HG03520 (cell line): ENCODE results near the gene DACH1.

Source experiments
- ATAC-seq: cut with Tn5 transposase; IDR thresholded peaks from one replicate; pipeline ENCODE4 v1.9.1; 2021; ENCODE audit warnings: mild to moderate bottlenecking, moderate library complexity; ENCODE audit not compliant: unreplicated experiment

DACH1 gene

GRCh38 chr13:71632721-71633120, 234.3 kb downstream of the DACH1 start:
- ATAC-seq = no peak

DNA sequence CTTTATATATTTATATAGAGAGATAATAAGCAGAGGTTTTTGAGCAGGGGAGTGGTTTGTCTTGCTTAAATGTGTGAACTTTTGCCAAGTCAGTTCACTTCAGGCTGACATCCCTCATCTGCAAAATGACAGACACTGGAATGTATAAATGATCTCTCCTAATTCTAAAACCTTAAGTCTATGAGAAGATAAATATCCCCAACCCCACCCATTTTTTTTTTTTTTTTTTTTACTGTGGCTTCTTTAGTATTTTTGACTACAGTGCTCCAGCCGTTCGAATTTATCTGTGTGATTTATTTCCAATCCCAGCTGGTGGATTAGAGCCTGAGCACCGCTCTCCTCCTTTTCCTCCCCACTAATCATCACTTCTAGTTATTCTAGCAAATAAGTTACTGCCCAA, 234.8 kb downstream of the DACH1 start:
- ATAC-seq = no peak

DNA sequence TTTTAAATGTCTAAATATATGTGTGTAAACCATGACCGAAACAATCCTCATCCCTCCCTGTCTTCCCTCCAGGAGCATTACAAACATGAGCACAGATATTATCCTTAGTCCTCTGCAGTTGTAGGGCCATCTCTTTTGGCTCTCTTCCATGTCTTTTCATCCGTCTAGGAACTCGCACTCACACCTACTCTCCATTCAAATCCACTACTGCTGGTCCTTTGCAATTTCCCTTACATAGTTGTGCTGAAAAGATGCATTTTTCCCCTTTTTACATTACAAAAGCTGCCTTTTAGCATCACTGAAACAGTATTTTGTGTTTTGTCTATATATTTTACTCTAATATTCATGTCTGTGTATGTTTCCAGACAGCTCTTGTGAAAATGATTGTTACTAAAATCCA, 237.8 kb downstream of the DACH1 start:
- no peak for ATAC-seq

DNA sequence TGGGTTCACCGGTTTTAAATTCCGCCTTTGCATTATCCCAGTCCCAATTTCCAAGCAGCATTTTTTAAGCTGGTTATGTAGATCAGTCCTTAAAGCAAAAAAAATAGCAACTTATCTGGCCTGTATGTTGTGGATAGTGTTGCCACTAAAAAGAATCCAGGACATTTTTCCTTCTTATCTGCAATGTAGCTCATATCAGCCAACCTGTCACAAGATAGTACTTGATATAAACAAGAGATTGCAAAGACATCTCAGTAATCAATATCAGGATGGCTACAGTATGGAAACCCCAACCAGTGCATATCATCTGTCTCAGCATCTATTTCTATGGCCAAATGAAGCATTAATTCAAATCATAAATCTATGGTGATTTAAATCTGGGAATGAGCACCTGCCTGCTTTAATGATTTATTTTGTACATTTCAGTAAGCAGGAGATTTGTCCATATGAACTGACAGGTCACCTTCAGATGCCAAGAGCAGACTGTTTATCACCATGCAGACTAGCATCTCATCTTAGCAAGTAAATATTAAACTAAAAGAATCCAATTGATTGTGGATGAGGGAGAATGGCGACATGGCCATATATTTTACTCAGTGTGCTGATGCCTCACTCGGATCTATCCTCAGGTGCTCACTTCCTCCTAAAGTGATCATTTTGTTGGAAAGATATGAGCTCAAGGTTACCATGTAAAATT, 240.4 kb downstream of the DACH1 start:
- ATAC-seq = no peak

- ATAC-seq = no peak
Measured at GRCh38 chr13:71625694-71626093, 241.3 kb downstream of the DACH1 start.

- no peak for ATAC-seq
Measured at GRCh38 chr13:71624653-71625600, 242.1 kb downstream of the DACH1 start.

- ATAC-seq = no peak
Measured at GRCh38 chr13:71621174-71622124, 245.6 kb downstream of the DACH1 start.

- no peak for ATAC-seq
Measured at GRCh38 chr13:71619096-71619495, 247.9 kb downstream of the DACH1 start.

DNA sequence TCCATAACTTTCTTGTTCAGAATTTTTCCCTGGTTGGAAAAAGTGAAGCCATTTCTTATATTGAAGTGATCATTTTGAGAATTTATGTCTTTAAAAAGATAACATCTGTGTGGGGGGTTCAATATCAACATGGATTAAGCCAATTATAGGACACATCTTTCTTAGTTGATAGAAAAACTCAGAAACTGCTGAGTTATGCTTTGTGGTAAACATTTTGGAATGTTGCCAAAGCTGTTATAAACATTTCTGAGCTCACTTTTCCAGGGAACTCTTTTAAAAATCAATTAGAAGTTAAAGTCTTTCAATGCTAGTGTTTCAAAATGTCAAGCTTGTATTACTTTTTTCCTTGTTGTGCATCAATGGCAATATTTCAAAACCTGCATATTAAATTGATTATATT, 248.8 kb downstream of the DACH1 start:
- no peak for ATAC-seq

DNA sequence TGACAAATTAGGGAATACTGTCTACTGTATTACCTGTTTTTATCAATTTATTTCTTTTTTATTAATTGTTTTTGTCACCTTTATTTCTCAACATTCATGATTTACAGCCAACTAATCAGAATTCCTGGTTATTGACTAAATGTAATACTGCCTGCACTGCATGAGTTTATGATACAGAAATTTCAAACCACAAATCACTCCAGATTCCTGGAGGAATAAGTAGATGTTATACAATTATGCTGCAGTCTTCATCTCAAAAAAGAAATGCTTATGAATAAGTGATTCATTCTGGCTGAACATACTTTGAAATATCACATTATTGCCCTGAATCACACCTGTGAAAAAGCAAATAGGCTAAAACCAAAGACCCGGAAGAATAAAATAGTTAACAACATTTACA, 249.7 kb downstream of the DACH1 start:
- no peak for ATAC-seq

- ATAC-seq = no peak
Measured at GRCh38 chr13:71613066-71613745, 253.8 kb downstream of the DACH1 start.

DNA sequence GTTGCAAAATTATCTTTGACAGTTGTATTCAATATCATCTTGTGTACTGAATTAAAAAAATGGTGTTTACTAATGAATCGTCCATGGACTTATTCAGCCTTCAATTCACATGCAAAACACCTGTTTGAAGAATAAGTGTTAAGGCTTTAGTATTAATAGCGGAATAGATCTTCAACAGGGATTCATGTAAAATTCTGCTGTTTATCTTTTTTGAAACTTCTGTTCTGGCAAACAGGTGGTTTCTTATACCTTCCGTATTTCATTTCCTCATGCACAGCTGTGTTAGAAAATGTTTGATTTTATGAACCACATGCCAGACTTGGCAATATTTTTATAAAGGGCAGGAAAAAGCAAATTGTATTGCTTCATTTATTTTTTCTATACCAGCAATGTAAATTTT, 255.7 kb downstream of the DACH1 start:
- ATAC-seq = no peak

DNA sequence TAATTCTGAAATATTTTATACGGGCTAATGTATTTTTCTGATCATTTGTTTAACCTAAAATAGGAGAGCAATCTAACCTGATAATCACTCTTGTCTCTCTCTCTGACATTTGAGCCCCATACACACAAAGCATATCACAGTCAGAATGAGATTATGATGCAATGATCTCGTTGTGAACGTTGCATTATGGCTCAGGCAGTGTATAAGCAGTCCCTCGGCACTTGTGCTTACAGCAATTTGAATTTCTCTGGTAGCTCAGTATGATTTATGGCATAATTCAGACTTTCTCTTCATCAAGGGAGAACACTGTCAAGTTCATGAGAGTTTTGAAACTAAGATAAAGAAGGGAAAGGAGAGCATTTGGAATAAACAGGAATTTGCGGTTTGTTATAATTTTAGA, 256.1 kb downstream of the DACH1 start:
- ATAC-seq = no peak

- no peak for ATAC-seq
Measured at GRCh38 chr13:71609271-71609670, 257.7 kb downstream of the DACH1 start.

GRCh38 chr13:71607575-71607974, 259.4 kb downstream of the DACH1 start:
- ATAC-seq = no peak

DNA sequence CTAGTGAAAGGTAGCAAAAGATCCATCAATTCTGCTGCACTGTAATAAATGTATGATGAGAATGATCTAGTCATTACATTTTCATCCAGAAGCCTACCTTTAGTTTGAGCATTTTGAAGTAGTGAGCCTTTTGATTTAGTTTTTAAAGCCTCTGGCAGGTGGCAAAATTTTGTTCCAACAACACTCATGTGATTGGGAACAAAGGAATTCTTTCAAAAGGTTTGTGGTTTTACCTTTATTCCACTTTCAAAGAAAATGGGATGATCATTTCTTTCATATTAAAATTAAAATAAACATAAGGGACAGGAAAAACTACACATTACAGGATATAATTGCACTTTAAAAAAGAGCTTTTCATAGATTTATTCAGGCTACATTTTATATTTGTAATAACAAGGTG, 260.2 kb downstream of the DACH1 start:
- no peak for ATAC-seq

DNA sequence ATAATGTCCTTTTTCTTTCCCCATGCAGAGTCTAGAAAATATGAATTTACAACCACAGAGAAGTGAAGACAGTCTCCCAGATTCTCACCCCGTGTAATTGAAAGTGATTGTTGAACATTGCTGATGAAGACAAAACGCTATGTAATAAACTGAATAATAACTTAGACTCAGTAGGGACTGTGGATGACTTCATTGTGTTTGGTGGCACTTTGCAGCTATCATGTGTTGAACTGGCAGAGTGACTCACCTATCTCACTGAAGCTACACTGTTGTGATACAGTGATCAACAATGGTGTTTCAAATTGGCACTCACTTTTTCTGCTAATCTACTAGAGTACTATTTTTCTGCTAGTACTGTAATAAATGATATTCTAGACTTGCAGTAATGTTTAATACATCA, 261.3 kb downstream of the DACH1 start:
- ATAC-seq = no peak

- ATAC-seq = no peak
Measured at GRCh38 chr13:71603255-71603654, 263.7 kb downstream of the DACH1 start.

DNA sequence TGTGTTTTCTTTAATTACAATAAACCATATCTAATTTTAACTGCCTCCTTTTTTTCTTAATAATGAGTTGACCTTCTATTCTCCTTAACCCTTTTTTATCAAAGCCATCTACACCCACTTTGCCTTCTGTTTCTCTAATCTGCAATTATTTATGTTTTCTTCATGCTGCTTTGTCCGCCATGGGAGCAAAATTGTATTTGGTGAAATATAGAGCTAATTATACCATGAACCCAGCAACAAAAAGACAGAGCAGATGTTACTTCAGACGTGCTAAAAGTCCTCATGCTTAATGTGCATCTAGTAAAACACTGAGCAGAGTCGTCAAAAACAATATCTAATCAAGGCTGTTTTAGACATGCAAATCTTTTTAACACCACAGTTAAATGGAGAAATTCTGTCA, 264.7 kb downstream of the DACH1 start:
- no peak for ATAC-seq

DNA sequence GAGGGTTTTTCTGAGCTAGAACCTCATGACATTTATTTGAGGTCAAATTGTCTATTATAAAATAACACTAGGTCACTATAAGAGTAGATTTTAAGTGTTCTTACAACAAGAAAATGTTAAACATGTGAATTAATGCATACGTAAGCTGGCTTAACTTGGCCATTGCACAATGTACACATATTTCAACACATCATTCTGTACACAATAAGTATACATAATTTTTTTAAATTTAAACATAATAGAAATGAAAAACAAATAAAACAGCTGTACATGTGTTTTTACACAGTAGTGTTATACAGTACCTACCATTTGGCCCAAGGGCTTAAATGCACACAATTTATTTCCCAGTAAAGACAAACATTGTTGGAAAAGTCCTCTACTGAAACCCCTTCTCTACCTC, 269.9 kb downstream of the DACH1 start:
- ATAC-seq = no peak

- no peak for ATAC-seq
Measured at GRCh38 chr13:71596116-71596515, 270.9 kb downstream of the DACH1 start.
